Activated gamma-delta T cell treated with anti-CD3 and anti-CD28 coated beads, Interleukin-2, amount 50 U/mL, for 16 hours (primary cell): ENCODE data around the gene MACROD2.
"Not testable (repeated sequence)": the region's sequence is repeated elsewhere in the genome, so short reads cannot be mapped to it uniquely, and the experiment has no call there.

ENCODE experiments used
- DNase-seq: peaks from one replicate; pipeline ENCODE4 v3.0.0-alpha.2; 2020; ENCODE audit warnings: low read depth

The MACROD2 gene

GRCh38 chr20:15171016-15171415 is 1175.7 kb downstream of the MACROD2 start:
- DNase-seq = no peak

- DNase-seq = no peak
Observed at GRCh38 chr20:15176929-15177328, 1181.6 kb downstream of the MACROD2 start.

GRCh38 chr20:15178581-15178980 is 1183.3 kb downstream of the MACROD2 start:
- DNase-seq = no peak

GRCh38 chr20:15179381-15179780 is 1184.1 kb downstream of the MACROD2 start:
- DNase-seq = no peak

- no peak for DNase-seq
Observed at GRCh38 chr20:15179781-15180180, 1184.5 kb downstream of the MACROD2 start.

- no peak for DNase-seq
Observed at GRCh38 chr20:15185322-15185721, 1190.0 kb downstream of the MACROD2 start.

- no peak for DNase-seq
Observed at GRCh38 chr20:15185913-15186312, 1190.6 kb downstream of the MACROD2 start.

- DNase-seq = no peak
Observed at GRCh38 chr20:15187612-15188011, 1192.3 kb downstream of the MACROD2 start.

- no peak for DNase-seq
Observed at GRCh38 chr20:15188415-15188814, 1193.1 kb downstream of the MACROD2 start.

- DNase-seq = no peak
Observed at GRCh38 chr20:15191082-15191723, 1195.9 kb downstream of the MACROD2 start.

GRCh38 chr20:15195378-15195777 is 1200.1 kb downstream of the MACROD2 start:
- no peak for DNase-seq

- no peak for DNase-seq
Observed at GRCh38 chr20:15196547-15197255, 1201.4 kb downstream of the MACROD2 start.

- not testable (repeated sequence) for DNase-seq
Observed at GRCh38 chr20:15198017-15198416, 1202.7 kb downstream of the MACROD2 start.

- DNase-seq = no peak
Observed at GRCh38 chr20:15199698-15200097, 1204.4 kb downstream of the MACROD2 start.

- DNase-seq = no peak
Observed at GRCh38 chr20:15200147-15200565, 1204.8 kb downstream of the MACROD2 start.

GRCh38 chr20:15201602-15202001 is 1206.3 kb downstream of the MACROD2 start:
- no peak for DNase-seq

GRCh38 chr20:15204234-15204633 is 1208.9 kb downstream of the MACROD2 start:
- DNase-seq = no peak

- no peak for DNase-seq
Observed at GRCh38 chr20:15205028-15205427, 1209.7 kb downstream of the MACROD2 start.

- DNase-seq = no peak
Observed at GRCh38 chr20:15205719-15206118, 1210.4 kb downstream of the MACROD2 start.

- DNase-seq = no peak
Observed at GRCh38 chr20:15209537-15209936, 1214.2 kb downstream of the MACROD2 start.

- DNase-seq = no peak
Observed at GRCh38 chr20:15214051-15214450, 1218.7 kb downstream of the MACROD2 start.

- no peak for DNase-seq
Observed at GRCh38 chr20:15220009-15220656, 1224.8 kb downstream of the MACROD2 start.
